Gastroesophageal sphincter (tissue), 3 donors: ENCODE results near the gene RXFP2.

ENCODE experiments used
- POLR2A ChIP-seq, 2 donors: fragments of 450-650 bp; IDR thresholded peaks; one replicate each; pipeline ENCODE4 v1.6.1; 2017; ENCODE audit warnings: antibody characterized with exemption in 2 of 2, mild to moderate bottlenecking in 2 of 2, moderate library complexity in 1 of 2
- POLR2AphosphoS5 ChIP-seq: sonication (generic); formaldehyde crosslinking; IDR thresholded peaks from one replicate; pipeline ENCODE4 v1.6.1; 2017; ENCODE audit warnings: antibody characterized with exemption
- TF ChIP-seq, protein P1 (sequence below), 4 experiments: fragments of 200-600 bp in 2 of 4; fragments of 450-650 bp in 2 of 4; sonication (generic) in 1 of 4; IDR thresholded peaks; one replicate each; pipeline ENCODE4 v1.5.1; 2017 to 2019; ENCODE audit warnings: antibody characterized with exemption in 4 of 4, mild to moderate bottlenecking in 2 of 4, moderate library complexity in 2 of 4

DNA sequence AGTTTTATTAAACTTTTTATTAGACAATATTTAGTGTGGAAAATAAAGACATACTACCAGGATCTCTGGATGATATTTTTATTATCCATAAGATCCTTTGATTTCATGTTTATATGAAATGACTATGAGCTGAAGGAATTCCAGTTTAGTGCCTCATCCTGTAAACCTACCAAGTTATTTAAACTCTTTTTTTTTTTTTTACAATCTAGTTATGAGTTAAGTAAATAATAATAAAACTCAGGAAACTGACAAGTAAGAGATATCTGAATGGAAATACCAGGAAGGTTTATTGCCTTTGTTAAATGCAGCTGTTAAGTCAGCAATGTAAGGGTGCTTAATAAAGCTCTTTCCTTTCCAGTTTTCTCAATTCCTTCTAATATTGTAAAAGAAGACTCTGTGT lies 53.9 kb downstream of the RXFP2 start:
- TF ChIP-seq POLR2A (IDR thresholded peaks at IDR 0.05): no peak
- no peak for TF ChIP-seq POLR2AphosphoS5
- TF ChIP-seq, protein P1, sequence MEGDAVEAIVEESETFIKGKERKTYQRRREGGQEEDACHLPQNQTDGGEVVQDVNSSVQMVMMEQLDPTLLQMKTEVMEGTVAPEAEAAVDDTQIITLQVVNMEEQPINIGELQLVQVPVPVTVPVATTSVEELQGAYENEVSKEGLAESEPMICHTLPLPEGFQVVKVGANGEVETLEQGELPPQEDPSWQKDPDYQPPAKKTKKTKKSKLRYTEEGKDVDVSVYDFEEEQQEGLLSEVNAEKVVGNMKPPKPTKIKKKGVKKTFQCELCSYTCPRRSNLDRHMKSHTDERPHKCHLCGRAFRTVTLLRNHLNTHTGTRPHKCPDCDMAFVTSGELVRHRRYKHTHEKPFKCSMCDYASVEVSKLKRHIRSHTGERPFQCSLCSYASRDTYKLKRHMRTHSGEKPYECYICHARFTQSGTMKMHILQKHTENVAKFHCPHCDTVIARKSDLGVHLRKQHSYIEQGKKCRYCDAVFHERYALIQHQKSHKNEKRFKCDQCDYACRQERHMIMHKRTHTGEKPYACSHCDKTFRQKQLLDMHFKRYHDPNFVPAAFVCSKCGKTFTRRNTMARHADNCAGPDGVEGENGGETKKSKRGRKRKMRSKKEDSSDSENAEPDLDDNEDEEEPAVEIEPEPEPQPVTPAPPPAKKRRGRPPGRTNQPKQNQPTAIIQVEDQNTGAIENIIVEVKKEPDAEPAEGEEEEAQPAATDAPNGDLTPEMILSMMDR (IDR thresholded peaks at IDR 0.05): no peak
